HepG2 (cell line): Measurements from ENCODE around the gene RNF4. TPM values are rescaled to one million over a fixed set of nuclear protein-coding genes. Genes with fewer than 3 reads are reported as not detected.

Experiments used
- AHR ChIP-seq: IDR thresholded peaks from 2 replicates; pipeline ENCODE4 v1.6.1; 2018; ENCODE audit warnings: missing genetic modification reagents, missing compliant biosample characterization
- CBFB ChIP-seq: sonication (generic); formaldehyde crosslinking; IDR thresholded peaks from 2 replicates; pipeline ENCODE4 v1.4.0; 2020; ENCODE audit warnings: missing genetic modification reagents
- FOXA3 ChIP-seq: IDR thresholded peaks from 2 replicates; pipeline ENCODE4 v1.6.1; 2016; ENCODE audit warnings: missing genetic modification reagents, missing compliant biosample characterization
- NFE2 ChIP-seq: sonication (generic); formaldehyde crosslinking; IDR thresholded peaks from 2 replicates; pipeline ENCODE4 v1.4.0; 2020; ENCODE audit warnings: missing genetic modification reagents
- NFE2L2 ChIP-seq: fragments of 150-350 bp; IDR thresholded peaks from 2 replicates; pipeline ENCODE4 v1.6.1; 2014; ENCODE audit warnings: low read length
- PRMT3 ChIP-seq: sonication (generic); formaldehyde crosslinking; IDR thresholded peaks from 2 replicates; pipeline ENCODE4 v1.8.1; 2022; ENCODE audit warnings: low read depth, mild to moderate bottlenecking, moderate library complexity, missing genetic modification reagents, borderline replicate concordance
- WIZ ChIP-seq: sonication (generic); formaldehyde crosslinking; IDR thresholded peaks from 2 replicates; pipeline ENCODE4 v1.5.1; 2020; ENCODE audit warnings: mild to moderate bottlenecking, missing genetic modification reagents
- ZNF564 ChIP-seq: sonication (generic); formaldehyde crosslinking; IDR thresholded peaks from 2 replicates; pipeline ENCODE4 v1.8.1; 2023; ENCODE audit warnings: mild to moderate bottlenecking, missing genetic modification reagents
- ZNF629 ChIP-seq: sonication (generic); formaldehyde crosslinking; conservative IDR thresholded peaks from 2 replicates; pipeline ENCODE4 v1.5.0; 2020; ENCODE audit warnings: missing genetic modification reagents
- ZNF672 ChIP-seq: sonication (generic); formaldehyde crosslinking; IDR thresholded peaks from 2 replicates; pipeline ENCODE4 v1.8.1; 2022; ENCODE audit warnings: missing genetic modification reagents
- ZNF747 ChIP-seq: sonication (generic); formaldehyde crosslinking; IDR thresholded peaks from 2 replicates; pipeline ENCODE4 v1.8.1; 2023; ENCODE audit warnings: missing genetic modification reagents, mild to moderate bottlenecking, borderline replicate concordance
- ZSCAN20 ChIP-seq: sonication (generic); formaldehyde crosslinking; IDR thresholded peaks from 2 replicates; pipeline ENCODE4 v1.4.0; 2020; ENCODE audit warnings: missing genetic modification reagents, mild to moderate bottlenecking, borderline replicate concordance
- polyA plus RNA-seq, 8 experiments: library from polyadenylated mRNA; depleted of rRNA in 3 of 8; stranded (reverse) in 7 of 8; unstranded in 1 of 8; fragments of >200 nt; fragmentation: Illumina TruSeq in 4 of 8; extraction: Trizol in 4 of 8; gene quantifications; 2 replicates each; pipeline versions ENCODE4 v1.2.1 to v1.2.3, GENCODE V29; 2011 to 2016; ENCODE audit warnings: low read depth in 4 of 8, missing spikeins in 1 of 8, mixed read lengths in 1 of 8; ENCODE audit not compliant: insufficient read depth in 1 of 8
- total RNA-seq, 5 experiments: library from RNA; depleted of rRNA; stranded (reverse); fragments of >200 nt; fragmentation: Illumina TruSeq; extraction: Trizol; gene quantifications; 2 replicates each; pipeline ENCODE4 v1.2.3, GENCODE V29; 2016; ENCODE audit warnings: low read depth in 1 of 5
- TF ChIP-seq, protein P1 (sequence below): sonication (generic); formaldehyde crosslinking; conservative IDR thresholded peaks from 2 replicates; pipeline ENCODE4 v1.8.0; 2022; ENCODE audit warnings: mild to moderate bottlenecking, moderate library complexity, missing genetic modification reagents
- TF ChIP-seq, protein P2 (sequence below): sonication (generic); formaldehyde crosslinking; IDR thresholded peaks from 2 replicates; pipeline ENCODE4 v1.4.0; 2020; ENCODE audit warnings: missing genetic modification reagents
- TF ChIP-seq, protein P3 (sequence below): sonication (generic); formaldehyde crosslinking; IDR thresholded peaks from 2 replicates; pipeline ENCODE4 v1.4.0; 2020; ENCODE audit warnings: missing genetic modification reagents

The RNF4 gene
- total and polyA plus RNA-seq, 2 of the 13 experiments (the other 11 are each of a cell fraction or from before 2014, with no cell fraction given) = 38.1 to 45.1 TPM

GRCh38 chr4:2462218-2462991 lies 6.5 kb upstream of the RNF4 start (continued):
- TF ChIP-seq, protein P1, sequence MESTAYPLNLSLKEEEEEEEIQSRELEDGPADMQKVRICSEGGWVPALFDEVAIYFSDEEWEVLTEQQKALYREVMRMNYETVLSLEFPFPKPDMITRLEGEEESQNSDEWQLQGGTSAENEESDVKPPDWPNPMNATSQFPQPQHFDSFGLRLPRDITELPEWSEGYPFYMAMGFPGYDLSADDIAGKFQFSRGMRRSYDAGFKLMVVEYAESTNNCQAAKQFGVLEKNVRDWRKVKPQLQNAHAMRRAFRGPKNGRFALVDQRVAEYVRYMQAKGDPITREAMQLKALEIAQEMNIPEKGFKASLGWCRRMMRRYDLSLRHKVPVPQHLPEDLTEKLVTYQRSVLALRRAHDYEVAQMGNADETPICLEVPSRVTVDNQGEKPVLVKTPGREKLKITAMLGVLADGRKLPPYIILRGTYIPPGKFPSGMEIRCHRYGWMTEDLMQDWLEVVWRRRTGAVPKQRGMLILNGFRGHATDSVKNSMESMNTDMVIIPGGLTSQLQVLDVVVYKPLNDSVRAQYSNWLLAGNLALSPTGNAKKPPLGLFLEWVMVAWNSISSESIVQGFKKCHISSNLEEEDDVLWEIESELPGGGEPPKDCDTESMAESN (CRISPR knock-in tag) = peak; percentile 88
- TF ChIP-seq WIZ (CRISPR knock-in tag) = 0 out of 2 replicates have a peak, but pooled peaks have one; percentile 22
- 0 out of 2 replicates have a peak, but pooled peaks have one; percentile 54 for TF ChIP-seq PRMT3
- 0 out of 2 replicates have a peak, but pooled peaks have one; percentile 15 for TF ChIP-seq ZNF629 (CRISPR knock-in tag)
- no peak for TF ChIP-seq FOXA3
- TF ChIP-seq, protein P2, sequence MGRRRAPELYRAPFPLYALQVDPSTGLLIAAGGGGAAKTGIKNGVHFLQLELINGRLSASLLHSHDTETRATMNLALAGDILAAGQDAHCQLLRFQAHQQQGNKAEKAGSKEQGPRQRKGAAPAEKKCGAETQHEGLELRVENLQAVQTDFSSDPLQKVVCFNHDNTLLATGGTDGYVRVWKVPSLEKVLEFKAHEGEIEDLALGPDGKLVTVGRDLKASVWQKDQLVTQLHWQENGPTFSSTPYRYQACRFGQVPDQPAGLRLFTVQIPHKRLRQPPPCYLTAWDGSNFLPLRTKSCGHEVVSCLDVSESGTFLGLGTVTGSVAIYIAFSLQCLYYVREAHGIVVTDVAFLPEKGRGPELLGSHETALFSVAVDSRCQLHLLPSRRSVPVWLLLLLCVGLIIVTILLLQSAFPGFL (CRISPR knock-in tag) = 0 out of 2 replicates have a peak, but pooled peaks have one; percentile 53
- TF ChIP-seq ZNF747 (CRISPR knock-in tag) = peak; percentile 38; the same call in 1 of the 2 replicates
- peak; percentile 82; the same call in 1 of the 2 replicates for TF ChIP-seq ZNF564 (CRISPR knock-in tag)
- peak; percentile 71; the same call in 1 of the 2 replicates for TF ChIP-seq ZNF672 (CRISPR knock-in tag)
- no peak for TF ChIP-seq AHR (CRISPR knock-in tag)
- TF ChIP-seq CBFB (CRISPR knock-in tag) = 0 out of 2 replicates have a peak, but pooled peaks have one; percentile 22
- TF ChIP-seq NFE2L2 = no peak
- no peak for TF ChIP-seq NFE2 (CRISPR knock-in tag)
- peak; percentile 91; the same call in 1 of the 2 replicates for TF ChIP-seq ZSCAN20 (CRISPR knock-in tag)
- TF ChIP-seq, protein P3, sequence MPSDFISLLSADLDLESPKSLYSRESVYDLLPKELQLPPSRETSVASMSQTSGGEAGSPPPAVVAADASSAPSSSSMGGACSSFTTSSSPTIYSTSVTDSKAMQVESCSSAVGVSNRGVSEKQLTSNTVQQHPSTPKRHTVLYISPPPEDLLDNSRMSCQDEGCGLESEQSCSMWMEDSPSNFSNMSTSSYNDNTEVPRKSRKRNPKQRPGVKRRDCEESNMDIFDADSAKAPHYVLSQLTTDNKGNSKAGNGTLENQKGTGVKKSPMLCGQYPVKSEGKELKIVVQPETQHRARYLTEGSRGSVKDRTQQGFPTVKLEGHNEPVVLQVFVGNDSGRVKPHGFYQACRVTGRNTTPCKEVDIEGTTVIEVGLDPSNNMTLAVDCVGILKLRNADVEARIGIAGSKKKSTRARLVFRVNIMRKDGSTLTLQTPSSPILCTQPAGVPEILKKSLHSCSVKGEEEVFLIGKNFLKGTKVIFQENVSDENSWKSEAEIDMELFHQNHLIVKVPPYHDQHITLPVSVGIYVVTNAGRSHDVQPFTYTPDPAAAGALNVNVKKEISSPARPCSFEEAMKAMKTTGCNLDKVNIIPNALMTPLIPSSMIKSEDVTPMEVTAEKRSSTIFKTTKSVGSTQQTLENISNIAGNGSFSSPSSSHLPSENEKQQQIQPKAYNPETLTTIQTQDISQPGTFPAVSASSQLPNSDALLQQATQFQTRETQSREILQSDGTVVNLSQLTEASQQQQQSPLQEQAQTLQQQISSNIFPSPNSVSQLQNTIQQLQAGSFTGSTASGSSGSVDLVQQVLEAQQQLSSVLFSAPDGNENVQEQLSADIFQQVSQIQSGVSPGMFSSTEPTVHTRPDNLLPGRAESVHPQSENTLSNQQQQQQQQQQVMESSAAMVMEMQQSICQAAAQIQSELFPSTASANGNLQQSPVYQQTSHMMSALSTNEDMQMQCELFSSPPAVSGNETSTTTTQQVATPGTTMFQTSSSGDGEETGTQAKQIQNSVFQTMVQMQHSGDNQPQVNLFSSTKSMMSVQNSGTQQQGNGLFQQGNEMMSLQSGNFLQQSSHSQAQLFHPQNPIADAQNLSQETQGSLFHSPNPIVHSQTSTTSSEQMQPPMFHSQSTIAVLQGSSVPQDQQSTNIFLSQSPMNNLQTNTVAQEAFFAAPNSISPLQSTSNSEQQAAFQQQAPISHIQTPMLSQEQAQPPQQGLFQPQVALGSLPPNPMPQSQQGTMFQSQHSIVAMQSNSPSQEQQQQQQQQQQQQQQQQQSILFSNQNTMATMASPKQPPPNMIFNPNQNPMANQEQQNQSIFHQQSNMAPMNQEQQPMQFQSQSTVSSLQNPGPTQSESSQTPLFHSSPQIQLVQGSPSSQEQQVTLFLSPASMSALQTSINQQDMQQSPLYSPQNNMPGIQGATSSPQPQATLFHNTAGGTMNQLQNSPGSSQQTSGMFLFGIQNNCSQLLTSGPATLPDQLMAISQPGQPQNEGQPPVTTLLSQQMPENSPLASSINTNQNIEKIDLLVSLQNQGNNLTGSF (CRISPR knock-in tag) = peak; percentile 98
